A549 treated with Mapracorat at 1 μM for 4 hours (cell line): ENCODE data around the gene IFIT1. TPM values are rescaled to one million over a fixed set of nuclear protein-coding genes. Genes with fewer than 3 reads are reported as not detected.

Source experiments
- total RNA-seq: library from RNA; stranded (reverse); fragments of 200-300 nt; extraction: Qiagen RNA extraction; gene quantifications from 5 replicates; pipeline ENCODE4 v1.2.3, GENCODE V29; 2022

The IFIT1 gene
- total RNA-seq = 3.5 to 5.5 TPM (median 4.7 TPM) in 5 replicates

GRCh38 chr10:89391907-89392756 is at the start of gene IFIT1:
IFIT1 (plus strand) TSS chr10:89392623; CDS start chr10:89392713, 90 bp downstream.

GRCh38 chr10:89377705-89378637 is 14.5 kb upstream of the IFIT1 start, which contains the start of gene IFIT1B:
IFIT1B (plus strand) TSS chr10:89378056; CDS start chr10:89378136, 80 bp downstream.

GRCh38 chr10:89414146-89414878 is 21.9 kb downstream of the IFIT1 start, which contains the start of gene IFIT5:
IFIT5 (plus strand) TSS chr10:89414568; CDS start chr10:89414799, 231 bp downstream.

Other genes starting within 250 kb of the IFIT1 start
- gene CH25H, start 185.3 kb upstream of the IFIT1 start, total RNA-seq = 0.12 to 0.36 TPM (median 0.32 TPM) in 5 replicates
- gene LIPA, start 140.8 kb upstream of the IFIT1 start, total RNA-seq = 43.4 to 52.0 TPM (median 48.9 TPM) in 5 replicates
- 1.8 to 2.8 TPM (median 2.4 TPM) in 5 replicates for gene IFIT2, start 90.6 kb upstream of the IFIT1 start, total RNA-seq
- 4.1 to 5.5 TPM (median 5.0 TPM) in 5 replicates for gene IFIT3, start 64.6 kb upstream of the IFIT1 start, total RNA-seq
- gene IFIT1B, start 14.6 kb upstream of the IFIT1 start, total RNA-seq = not detected in 5 replicates
- gene IFIT5, start 21.9 kb downstream of the IFIT1 start, total RNA-seq = 7.6 to 11.6 TPM (median 8.8 TPM) in 5 replicates
- gene SLC16A12, start 143.0 kb downstream of the IFIT1 start, total RNA-seq = 0.21 to 0.86 TPM (median 0.31 TPM) in 5 replicates